GM23248 (cell line): ENCODE measurements around the gene LHFPL2.

Experiments used
- EZH2 ChIP-seq: fragments of 200-600 bp; sonication (generic); IDR thresholded peaks from 2 replicates; pipeline ENCODE4 v1.6.1; 2018; ENCODE audit warnings: antibody characterized with exemption, mild to moderate bottlenecking; ENCODE audit not compliant: insufficient read depth, poor library complexity, severe bottlenecking
- EZH2phosphoT487 ChIP-seq: fragments of 200-600 bp; sonication (generic); IDR thresholded peaks from 2 replicates; pipeline ENCODE4 v1.6.1; 2018; ENCODE audit warnings: antibody characterized with exemption, moderate library complexity, mild to moderate bottlenecking, low read depth; ENCODE audit not compliant: insufficient read depth

- no peak for TF ChIP-seq EZH2phosphoT487
- no peak for TF ChIP-seq EZH2
Measured at GRCh38 chr5:78667461-78668103, 19.0 kb upstream of the LHFPL2 start.
